HUDEP-2 (cell line): ENCODE measurements around the gene SRD5A1.
A peak's percentile ranks its signal among the peaks of the same experiment; 100 is the strongest.

Experiments used
- DNase-seq, 76 experiments: peaks; one replicate each; lab custom pipeline; 2025; ENCODE audit not compliant: unreplicated experiment in 76 of 76; lab: John Stamatoyannopoulos, UW

SRD5A1 gene

GRCh38 chr5:6632888-6633468, at the start of gene SRD5A1, which contains the start of gene NSUN2:
SRD5A1 (plus strand) TSS chr5:6633440; CDS start chr5:6633577, 137 bp downstream.
NSUN2 (minus strand) TSS chr5:6633044; CDS start chr5:6632979, 65 bp downstream.
- peak in 75 of 76 experiments; percentile 19 to 94 (median 84) for DNase-seq

GRCh38 chr5:6584101-6584645, 49.1 kb upstream of the SRD5A1 start:
- no peak for DNase-seq

DNA sequence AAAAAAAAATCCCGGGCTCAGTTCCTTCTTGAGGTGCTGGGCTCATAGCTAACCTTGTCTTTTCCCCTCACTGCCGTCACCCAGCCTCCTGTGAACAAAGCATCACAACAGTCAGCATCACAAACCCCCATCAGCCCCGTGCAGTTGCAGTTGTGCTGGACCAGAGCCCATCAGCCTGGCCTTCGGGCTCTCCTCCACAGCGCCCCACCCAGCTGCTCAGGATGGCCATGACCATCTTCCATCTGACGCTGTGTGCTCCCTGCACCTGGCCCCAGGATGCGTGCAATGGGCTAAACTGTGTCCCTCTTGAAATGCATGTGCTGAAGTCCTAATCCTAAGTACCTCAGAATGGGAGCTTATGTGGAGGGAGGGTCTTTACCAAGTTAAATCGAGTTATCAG, 48.5 kb upstream of the SRD5A1 start:
- no peak for DNase-seq

DNA sequence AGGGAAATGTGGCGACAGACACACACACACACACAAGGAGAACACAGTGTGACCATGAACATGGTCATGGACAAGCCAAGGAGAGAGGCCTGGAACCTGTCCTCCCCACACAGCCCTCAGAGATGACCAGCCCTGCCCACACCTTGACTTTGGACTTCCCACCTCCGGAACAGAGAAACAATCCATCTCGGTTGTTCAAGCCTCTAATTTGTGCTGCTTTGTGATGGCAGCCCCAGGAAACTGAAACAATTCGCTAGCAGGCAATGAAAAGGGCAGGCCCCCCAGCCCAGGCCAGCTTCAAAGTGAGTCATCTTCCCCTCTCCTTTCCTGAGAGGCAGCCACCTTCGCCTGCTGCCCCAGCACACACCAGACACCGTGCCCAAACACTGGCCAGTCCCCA, 48.1 kb upstream of the SRD5A1 start:
- no peak for DNase-seq

DNA sequence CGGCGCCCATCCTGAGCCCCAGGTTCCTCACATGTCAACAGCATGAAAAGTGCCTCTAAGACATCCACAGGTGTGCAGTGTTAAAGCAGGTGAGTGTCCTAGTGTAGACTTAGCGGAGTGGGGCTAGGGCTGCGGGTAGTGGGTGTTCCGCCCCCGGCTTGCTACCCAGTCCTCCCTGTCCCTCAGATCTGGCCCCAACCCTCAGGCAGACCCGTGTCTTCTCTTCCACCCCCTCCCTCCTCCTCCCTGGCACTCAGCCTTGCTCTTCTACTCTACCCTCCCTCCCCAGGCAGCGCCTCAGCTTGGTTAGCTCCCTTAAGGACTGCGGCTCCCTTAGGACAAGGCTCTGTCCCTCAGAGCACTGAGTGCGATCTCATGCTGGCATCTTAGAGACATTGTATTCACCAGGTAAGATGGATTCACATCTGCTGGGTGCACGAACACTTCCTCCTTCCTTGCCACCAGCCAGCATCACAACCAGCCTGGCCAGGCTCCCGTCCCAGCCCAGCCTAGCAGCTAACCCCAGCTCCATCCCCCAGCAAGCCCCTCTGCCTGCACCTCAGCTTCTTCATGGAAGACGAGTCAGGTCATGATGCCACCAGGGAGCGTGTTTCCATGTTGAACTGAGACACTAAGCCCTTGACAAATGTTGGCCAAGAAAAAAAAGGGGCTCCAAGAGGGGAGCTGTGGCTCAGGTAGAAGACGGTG, 47.1 kb upstream of the SRD5A1 start:
- no peak for DNase-seq

DNA sequence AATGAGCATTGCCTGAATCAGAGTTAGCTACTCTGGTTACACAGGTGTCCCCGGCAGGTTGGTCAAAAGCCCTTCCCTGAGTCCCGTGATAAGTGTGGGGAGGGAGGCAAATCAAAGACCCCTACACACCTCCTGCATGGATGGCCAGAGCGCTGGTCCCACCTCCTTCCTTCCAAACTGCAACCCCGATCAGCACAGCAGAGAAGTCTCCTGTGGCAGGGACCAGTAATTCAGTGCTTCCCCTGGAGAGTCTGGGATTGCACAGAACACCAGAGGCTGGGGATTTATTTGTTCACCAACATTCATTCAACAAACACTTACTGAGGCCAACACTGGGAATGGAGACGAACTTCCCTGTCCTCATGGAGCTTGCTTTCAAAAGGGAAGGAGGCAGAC, 46.6 kb upstream of the SRD5A1 start:
- DNase-seq, result no peak

- DNase-seq, result no peak
Measured at GRCh38 chr5:6587171-6587570, 46.1 kb upstream of the SRD5A1 start.

DNA sequence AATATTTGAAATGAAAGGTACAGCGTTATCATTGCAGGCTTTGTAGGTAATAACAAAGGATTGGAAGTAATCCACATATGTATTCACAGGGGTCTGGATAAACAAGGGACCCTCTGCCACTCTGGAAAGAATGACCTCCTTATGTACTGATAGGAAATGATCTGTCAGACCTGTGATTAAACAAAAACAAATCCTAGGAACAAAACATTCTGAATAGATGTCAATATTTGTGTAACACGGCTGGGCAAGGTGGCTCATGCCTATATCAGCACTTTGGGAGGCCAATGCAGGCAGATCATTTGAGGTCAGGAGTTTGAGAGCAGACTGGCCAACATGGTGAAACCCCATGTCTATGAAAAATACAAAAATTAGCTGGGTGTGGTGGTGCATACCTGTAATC, 42.7 kb upstream of the SRD5A1 start:
- DNase-seq, result no peak

GRCh38 chr5:6591671-6592288, 41.5 kb upstream of the SRD5A1 start:
- DNase-seq, result no peak

- no peak for DNase-seq
Measured at GRCh38 chr5:6592601-6593000, 40.6 kb upstream of the SRD5A1 start.

DNA sequence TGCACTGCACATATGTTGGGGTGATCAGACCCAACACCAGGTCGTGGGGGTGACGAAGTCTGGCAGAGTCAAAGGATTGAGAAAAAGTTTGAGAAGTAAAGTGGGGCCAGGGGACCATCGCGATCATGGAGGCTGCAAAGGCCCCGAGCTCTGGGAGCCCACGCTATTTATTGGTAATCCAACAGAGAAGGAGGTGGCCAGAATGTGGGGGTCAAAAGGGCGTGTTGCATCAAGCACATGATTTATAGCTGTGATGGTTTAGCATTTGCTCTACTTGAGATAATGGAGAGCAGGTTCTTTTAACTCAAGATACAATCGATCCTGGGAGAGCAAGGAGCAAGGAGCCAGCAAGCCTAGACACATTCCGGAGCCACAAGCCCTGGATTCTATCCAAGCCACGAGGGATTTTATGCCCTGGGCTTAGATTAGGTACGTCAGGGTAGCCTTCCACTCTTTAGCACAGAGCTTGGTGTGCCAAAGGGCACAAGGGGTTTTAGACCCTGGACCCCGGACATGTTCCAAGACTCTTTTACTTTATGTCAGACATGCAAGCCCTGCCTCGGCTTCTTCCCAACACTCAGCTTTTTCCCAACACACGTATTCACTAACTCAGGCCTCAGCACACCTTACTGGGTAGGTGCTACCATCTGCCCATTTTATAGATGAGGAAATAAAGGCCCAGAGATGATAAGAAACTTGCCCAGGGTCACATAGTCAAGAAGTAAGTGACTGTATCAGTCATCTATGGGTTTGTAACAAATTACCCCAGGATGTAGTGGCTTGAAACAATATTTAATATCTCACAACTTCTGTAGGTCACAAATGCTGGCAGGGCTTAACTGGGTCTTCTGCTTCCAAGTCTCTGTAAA, 39.9 kb upstream of the SRD5A1 start:
- DNase-seq, result no peak

DNA sequence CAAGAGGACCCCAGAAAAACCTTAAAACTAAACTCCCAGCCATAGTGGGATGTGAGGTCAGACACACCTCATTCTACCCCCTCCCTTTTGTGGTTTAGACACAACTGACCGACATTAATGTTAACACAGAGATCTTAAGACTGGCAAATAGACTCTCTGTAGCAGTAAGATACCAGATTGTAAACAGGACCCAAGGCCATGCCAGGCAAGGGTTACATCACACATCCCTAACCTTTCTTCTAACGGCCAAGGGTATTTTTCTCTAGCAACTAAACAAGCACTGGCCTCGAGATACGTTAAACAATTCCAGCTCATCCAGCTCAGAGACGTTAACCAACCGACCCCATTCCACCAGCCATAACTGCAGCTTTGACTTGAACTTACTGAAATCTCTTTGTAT, 39.2 kb upstream of the SRD5A1 start:
- DNase-seq, result no peak

DNA sequence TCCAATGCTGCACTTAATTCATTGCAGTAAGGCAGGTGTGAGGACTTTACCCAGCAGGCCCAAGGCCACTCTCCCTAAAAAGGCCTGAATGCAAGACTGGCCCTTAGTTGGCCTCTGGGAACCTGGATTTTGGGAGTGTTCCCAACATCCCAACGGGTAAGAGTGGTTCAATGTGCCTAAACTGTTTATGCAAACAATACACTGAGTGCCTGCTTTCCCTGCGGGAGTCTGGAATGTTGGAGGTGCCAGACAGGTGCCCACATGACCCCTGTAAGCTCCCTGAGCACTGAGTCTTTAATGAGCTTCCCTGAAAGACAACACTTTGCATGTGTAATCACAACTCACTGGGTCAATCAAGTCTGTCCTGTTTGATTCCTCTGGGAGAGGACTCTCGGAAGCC, 37.8 kb upstream of the SRD5A1 start:
- DNase-seq, result no peak

GRCh38 chr5:6596388-6596787, 36.9 kb upstream of the SRD5A1 start:
- DNase-seq, result no peak

GRCh38 chr5:6597557-6597956, 35.7 kb upstream of the SRD5A1 start:
- no peak for DNase-seq

DNA sequence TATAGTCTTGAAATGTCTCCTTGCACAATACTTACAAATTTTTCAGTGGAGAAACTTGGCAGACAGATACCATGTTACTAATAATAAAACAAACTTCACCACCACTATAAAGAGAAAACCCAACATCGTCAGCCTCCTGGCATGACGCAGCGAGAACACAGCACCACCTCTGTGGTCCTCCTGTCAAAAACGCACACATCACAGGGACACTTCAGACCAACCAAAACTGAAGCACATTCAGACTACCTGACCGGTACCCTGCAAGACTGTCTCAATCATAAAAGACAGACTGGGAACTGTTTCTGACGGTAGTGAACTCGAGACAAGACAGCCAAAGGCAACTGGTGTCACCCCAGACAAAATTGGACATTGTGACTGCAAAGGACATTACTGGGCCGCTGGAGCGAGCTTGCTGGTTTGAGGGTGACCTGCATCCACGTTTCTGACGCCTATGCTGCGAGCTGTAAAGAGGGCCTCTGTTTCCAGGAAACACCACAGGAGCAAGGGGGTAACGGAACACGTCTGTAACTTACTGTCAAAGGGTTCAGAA, 34.8 kb upstream of the SRD5A1 start:
- no peak for DNase-seq

DNA sequence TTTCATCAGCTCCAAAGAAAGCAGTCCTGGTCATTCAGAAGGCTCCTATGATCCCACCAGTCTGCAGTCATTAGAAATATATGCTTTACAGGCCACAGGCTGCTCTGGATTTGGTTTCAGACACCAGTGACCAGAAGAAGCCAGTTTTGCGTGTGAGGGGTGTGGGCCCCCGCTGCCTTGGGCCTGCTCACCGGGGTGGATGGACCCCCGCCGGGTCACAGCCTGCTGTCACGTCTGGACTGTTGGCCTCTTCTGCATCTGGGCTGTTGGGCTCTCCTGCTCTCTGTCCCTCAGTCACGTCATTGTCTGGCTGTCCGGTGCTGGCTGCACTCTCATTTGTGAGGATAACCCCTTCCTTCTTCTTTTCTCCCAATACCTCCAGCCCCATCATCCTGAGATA, 33.5 kb upstream of the SRD5A1 start:
- no peak for DNase-seq

GRCh38 chr5:6601271-6601670, 32.0 kb upstream of the SRD5A1 start:
- DNase-seq, result no peak

DNA sequence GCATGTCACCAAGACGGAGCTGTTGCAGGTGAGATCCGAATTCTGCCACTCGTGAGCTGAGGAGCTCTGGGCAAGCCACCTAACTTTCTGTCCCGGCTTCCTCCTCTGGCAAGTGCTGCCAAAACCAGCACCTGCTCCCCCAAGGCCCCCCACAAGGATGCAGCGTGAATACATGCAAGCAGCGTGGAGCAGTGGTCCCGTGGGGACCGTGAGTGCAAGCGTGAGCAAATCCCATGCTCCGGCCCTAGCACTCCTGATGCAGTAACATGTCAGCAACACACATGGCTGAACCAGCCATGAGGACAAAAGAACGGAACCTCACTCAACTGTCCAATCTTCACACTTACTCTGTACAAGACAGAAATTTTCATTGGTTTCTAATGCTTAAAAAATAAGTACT, 31.4 kb upstream of the SRD5A1 start:
- DNase-seq, result no peak

DNA sequence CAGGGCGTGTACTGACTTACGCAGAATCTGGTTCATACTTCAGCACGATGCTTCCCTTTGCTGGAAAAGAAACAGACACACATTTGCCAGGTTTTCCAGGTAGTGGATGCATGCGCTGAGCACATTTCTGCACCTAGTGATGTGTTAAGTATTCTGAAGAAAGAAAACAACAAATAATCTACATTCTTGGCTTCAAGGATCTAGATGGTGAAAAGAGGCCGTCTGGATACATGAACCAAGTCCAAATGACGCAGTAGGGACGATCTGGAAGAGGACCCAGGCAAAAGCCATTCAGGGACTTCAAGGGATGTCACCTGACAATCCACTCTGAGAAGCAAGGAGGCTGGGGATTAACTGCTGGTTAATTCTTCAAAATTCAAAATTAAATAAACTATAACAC, 30.8 kb upstream of the SRD5A1 start:
- DNase-seq, result no peak

DNA sequence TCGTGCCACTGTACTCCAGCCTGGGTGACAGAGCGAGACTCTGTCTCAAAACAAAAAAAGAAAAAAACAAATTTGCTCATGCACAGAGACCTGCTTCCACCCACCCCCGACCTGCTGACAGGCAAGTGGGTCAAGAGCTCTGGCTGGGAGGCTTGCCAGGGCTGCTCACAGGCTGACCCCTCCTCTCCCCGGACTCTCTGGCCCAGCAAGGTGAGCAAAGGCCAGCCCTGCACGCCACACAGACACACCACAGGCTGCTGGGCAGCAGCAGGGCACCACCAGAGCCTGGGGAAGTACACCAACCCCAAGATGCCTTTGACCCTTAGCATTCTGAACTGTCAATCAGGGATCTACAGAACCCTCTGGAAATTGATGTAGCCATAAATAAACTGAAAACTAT, 29.6 kb upstream of the SRD5A1 start:
- DNase-seq, result no peak
